Gastroesophageal sphincter (tissue), 4 donors: ENCODE results near the gene AFMID. TPM values are rescaled to one million over a fixed set of nuclear protein-coding genes. Genes with fewer than 3 reads are reported as not detected.
A peak's percentile ranks its signal among the peaks of the same experiment; 100 is the strongest.

Source experiments
- ATAC-seq: fragments of 150-250 bp; one replicate; pipeline ENCODE4 v1.9.1; 2016; ENCODE audit warnings: mild to moderate bottlenecking, moderate library complexity
- H3K27ac ChIP-seq, 4 donors: fragments of 200-600 bp; sonication (generic) in 3 of 4; 1 replicate in 3 of 4; 2 replicates in 1 of 4; pipeline ENCODE4 v1.5.1; 2016 to 2019
- H3K27me3 ChIP-seq: fragments of 200-600 bp; sonication (generic); one replicate; pipeline ENCODE4 v1.5.1; 2019
- H3K36me3 ChIP-seq, 2 donors: fragments of 200-600 bp; sonication (generic); one replicate each; pipeline ENCODE4 v1.5.1; 2019; ENCODE audit warnings: control low read depth in 1 of 2
- H3K4me1 ChIP-seq, 3 donors: fragments of 200-600 bp; sonication (generic); 1 replicate in 2 of 3; 2 replicates in 1 of 3; pipeline ENCODE4 v1.5.1; 2016 to 2019; ENCODE audit warnings: control low read depth in 2 of 3
- H3K4me3 ChIP-seq, 2 donors: fragments of 200-600 bp; sonication (generic); one replicate each; pipeline ENCODE4 v1.5.1; 2019; ENCODE audit warnings: mild to moderate bottlenecking in 1 of 2, moderate library complexity in 1 of 2
- H3K9me3 ChIP-seq, 3 donors: fragments of 200-600 bp; sonication (generic); one replicate each; pipeline ENCODE4 v1.5.1; 2017 to 2019; ENCODE audit warnings: control low read depth in 2 of 3
- CTCF ChIP-seq, 4 experiments: fragments of 200-600 bp in 2 of 4; fragments of 450-650 bp in 2 of 4; sonication (generic) in 1 of 4; IDR thresholded peaks; one replicate each; pipeline ENCODE4 v1.5.1; 2017 to 2019; ENCODE audit warnings: antibody characterized with exemption in 4 of 4, mild to moderate bottlenecking in 2 of 4, moderate library complexity in 2 of 4
- EP300 ChIP-seq: sonication (generic); formaldehyde crosslinking; IDR thresholded peaks from one replicate; pipeline ENCODE4 v1.6.1; 2017; ENCODE audit warnings: antibody characterized with exemption, mild to moderate bottlenecking
- POLR2A ChIP-seq, 2 donors: fragments of 450-650 bp; IDR thresholded peaks; one replicate each; pipeline ENCODE4 v1.6.1; 2017; ENCODE audit warnings: antibody characterized with exemption in 2 of 2, mild to moderate bottlenecking in 2 of 2, moderate library complexity in 1 of 2
- POLR2AphosphoS5 ChIP-seq: sonication (generic); formaldehyde crosslinking; IDR thresholded peaks from one replicate; pipeline ENCODE4 v1.6.1; 2017; ENCODE audit warnings: antibody characterized with exemption
- WGBS, 2 donors: methylation state at CpG; one replicate each; pipeline ENCODE4 v1.1.5; 2018; ENCODE audit warnings: low coverage in 1 of 2; 5-methylcytosine and 5-hydroxymethylcytosine counted together
- total RNA-seq, 4 donors: library from RNA; depleted of rRNA; stranded (reverse); fragments of >200 nt; gene quantifications; one replicate each; pipeline ENCODE4 v1.1.0, GENCODE V29; 2016

The AFMID gene
- total RNA-seq, 4 donors from 2014 or later = 14.9 to 43.9 (median 31.6) TPM

DNA sequence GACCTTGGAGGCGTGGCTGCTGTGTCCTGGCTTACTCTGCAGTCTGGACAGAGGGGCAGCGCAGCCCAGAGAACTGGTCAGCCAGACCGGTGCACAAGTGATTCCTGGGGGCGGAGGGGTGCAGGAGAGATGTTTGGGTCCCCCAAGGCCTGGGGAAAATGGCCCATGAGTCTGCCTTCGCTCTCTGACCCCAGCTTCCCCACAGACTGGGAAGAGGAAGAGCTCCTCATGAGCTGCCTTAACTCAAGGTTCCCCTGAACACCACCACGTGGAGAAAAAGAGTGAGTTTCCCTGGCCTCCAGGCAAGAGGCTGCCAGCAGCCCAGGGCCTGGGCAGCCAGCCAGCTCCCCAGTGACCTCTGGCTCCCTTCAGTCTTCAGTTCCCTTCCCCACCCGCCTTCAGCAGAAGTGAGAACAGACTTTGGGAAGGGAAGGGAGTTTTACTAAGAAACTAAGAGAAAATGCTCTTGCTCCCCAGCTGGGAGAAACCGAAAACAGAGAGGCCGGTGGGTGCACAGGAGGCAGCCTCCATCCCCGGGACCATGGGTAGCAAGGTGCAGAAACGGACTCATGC, 42.9 kb upstream of the AFMID start:
- Histone ChIP-seq H3K27ac (peak overlapping the region in 3 of 4 donors; percentile 65 to 67 (median 66)), H3K4me3 (no peak overlapping the region), H3K4me1 (peaks cover 0 to 63% (median 22%) of the 10 kb centered on the region in 3 donors), H3K27me3 (no peaks in the 10 kb centered on the region), H3K9me3 (no peaks in the 10 kb centered on the region), H3K36me3 (no peaks in the 10 kb centered on the region)
- TF ChIP-seq EP300 = no peak
- TF ChIP-seq POLR2AphosphoS5 = peak; percentile 38
- TF ChIP-seq CTCF (IDR thresholded peaks at IDR 0.05) = peak in 3 of 4 experiments; percentile 17 to 33 (median 33)
- 18% methylated on average over 2 of the region's 11 CpGs; no CpG with 5 or more reads in 1 of the 2 donors for WGBS, 2 donors
- ATAC-seq = peak; percentile 73

- H3K27me3 ChIP-seq = no peaks in the 10 kb centered on the region
- H3K36me3 ChIP-seq = no peaks in the 10 kb centered on the region
- no peaks in the 10 kb centered on the region for H3K9me3 ChIP-seq
- no peak for TF ChIP-seq EP300
- no peak for TF ChIP-seq CTCF (IDR thresholded peaks at IDR 0.05)
- TF ChIP-seq POLR2A (IDR thresholded peaks at IDR 0.05) = no peak
- TF ChIP-seq POLR2AphosphoS5 = no peak
- ATAC-seq = peak; percentile 14
- no peak overlapping the region for H3K4me3 ChIP-seq
- WGBS, 2 donors = no CpG with 5 or more reads among the region's 18 CpGs
- H3K4me1 ChIP-seq = peaks cover 0 to 63% (median 22%) of the 10 kb centered on the region in 3 donors
- peak overlapping the region in 3 of 4 donors; percentile 65 to 67 (median 66) for H3K27ac ChIP-seq
Measured at GRCh38 chr17:78144736-78145641, 42.2 kb upstream of the AFMID start.

GRCh38 chr17:78146471-78146869, 40.7 kb upstream of the AFMID start:
- ATAC-seq = no peak
- WGBS, 2 donors = no CpG with 5 or more reads among the region's 7 CpGs
- H3K4me3 ChIP-seq = no peak overlapping the region
- H3K9me3 ChIP-seq = no peaks in the 10 kb centered on the region
- H3K27ac ChIP-seq = peak overlapping the region in 2 of 4 donors; percentile 3 to 65
- no peaks in the 10 kb centered on the region for H3K36me3 ChIP-seq
- H3K4me1 ChIP-seq = peaks cover 0 to 50% (median 22%) of the 10 kb centered on the region in 3 donors
- H3K27me3 ChIP-seq = no peaks in the 10 kb centered on the region
- TF ChIP-seq EP300 (no peak), POLR2AphosphoS5 (no peak), CTCF (IDR thresholded peaks at IDR 0.05) (no peak), POLR2A (IDR thresholded peaks at IDR 0.05) (no peak)

- Histone ChIP-seq H3K9me3 (no peaks in the 10 kb centered on the region), H3K27me3 (no peaks in the 10 kb centered on the region), H3K27ac (peak overlapping the region in 1 of 4 donors; percentile 21), H3K4me3 (no peak overlapping the region), H3K36me3 (no peaks in the 10 kb centered on the region), H3K4me1 (peaks cover 0 to 46% (median 22%) of the 10 kb centered on the region in 3 donors)
- TF ChIP-seq CTCF (IDR thresholded peaks at IDR 0.05) = no peak
- TF ChIP-seq POLR2AphosphoS5 = no peak
- TF ChIP-seq POLR2A (IDR thresholded peaks at IDR 0.05) = no peak
- no peak for TF ChIP-seq EP300
- no peak for ATAC-seq
- no CpG with 5 or more reads among the region's 6 CpGs for WGBS, 2 donors
Measured at GRCh38 chr17:78146881-78147280, 40.3 kb upstream of the AFMID start.
